Measurements from ENCODE around the gene ENC1.

The ENC1 gene

GRCh38 chr5:74673011-74673790, 32.7 kb upstream of the ENC1 start:
- no peak overlapping the region for H3K27ac ChIP-seq (ENCODE audit: insufficient read depth, low read depth, low read length, poor library complexity, severe bottlenecking)
- no peaks in the 10 kb centered on the region for H3K36me3 ChIP-seq (ENCODE audit: control insufficient read depth, insufficient read depth, low read length)
- no peak overlapping the region for H3K4me3 ChIP-seq (ENCODE audit: insufficient read depth, low read depth, low read length)
- no peaks in the 10 kb centered on the region for H3K4me1 ChIP-seq (ENCODE audit: control insufficient read depth, insufficient read depth, low read length)
- 90 to 91% methylated on average over 6 of the region's 6 CpGs for WGBS, 2 experiments
- no peaks in the 10 kb centered on the region for H3K27me3 ChIP-seq (ENCODE audit: control insufficient read depth, insufficient read depth, low read length, poor library complexity, severe bottlenecking)
- no peaks in the 10 kb centered on the region for H3K9me3 ChIP-seq (ENCODE audit: control insufficient read depth, low read length)

DNA sequence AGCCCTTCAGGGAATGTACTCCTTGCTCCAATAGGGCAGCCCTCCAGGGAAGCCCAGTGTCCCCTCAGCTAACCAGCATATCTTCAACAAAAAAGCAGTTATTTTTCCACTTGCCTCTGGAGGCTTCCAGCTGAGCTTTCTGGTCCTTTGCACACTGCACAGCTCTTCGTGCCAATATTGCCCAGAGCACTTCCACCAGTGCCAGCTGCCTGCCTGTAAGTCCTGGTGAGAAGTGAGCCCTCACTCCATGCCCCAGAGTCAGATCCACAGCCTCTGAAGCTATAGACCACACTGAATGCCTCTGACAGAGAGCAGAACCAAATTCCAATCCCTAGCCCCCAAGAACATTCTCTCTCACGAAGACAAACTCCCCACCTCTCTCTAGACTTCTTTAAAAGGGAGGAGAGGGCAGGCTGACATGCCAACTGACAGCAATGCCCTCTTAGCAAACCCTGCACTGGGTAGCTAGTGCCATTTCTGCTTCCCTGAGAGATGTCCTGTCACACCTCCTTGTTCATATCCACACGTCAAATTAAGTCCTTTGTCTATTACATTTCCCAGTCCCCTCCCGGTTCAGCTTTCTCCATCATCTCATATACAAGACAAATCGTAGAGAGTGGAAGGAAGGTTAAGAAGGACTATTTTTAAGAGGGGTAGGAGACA, 31.8 kb upstream of the ENC1 start:
- Histone ChIP-seq H3K36me3 (ENCODE audit: control insufficient read depth, insufficient read depth, low read length) (no peaks in the 10 kb centered on the region), H3K4me3 (ENCODE audit: insufficient read depth, low read depth, low read length) (no peak overlapping the region), H3K9me3 (ENCODE audit: control insufficient read depth, low read length) (no peaks in the 10 kb centered on the region), H3K27me3 (ENCODE audit: control insufficient read depth, insufficient read depth, low read length, poor library complexity, severe bottlenecking) (no peaks in the 10 kb centered on the region), H3K4me1 (ENCODE audit: control insufficient read depth, insufficient read depth, low read length) (no peaks in the 10 kb centered on the region), H3K27ac (ENCODE audit: insufficient read depth, low read depth, low read length, poor library complexity, severe bottlenecking) (no peak overlapping the region)
- WGBS, 2 experiments, result 93% methylated on average over 3 to 4 of the region's 5 CpGs

DNA sequence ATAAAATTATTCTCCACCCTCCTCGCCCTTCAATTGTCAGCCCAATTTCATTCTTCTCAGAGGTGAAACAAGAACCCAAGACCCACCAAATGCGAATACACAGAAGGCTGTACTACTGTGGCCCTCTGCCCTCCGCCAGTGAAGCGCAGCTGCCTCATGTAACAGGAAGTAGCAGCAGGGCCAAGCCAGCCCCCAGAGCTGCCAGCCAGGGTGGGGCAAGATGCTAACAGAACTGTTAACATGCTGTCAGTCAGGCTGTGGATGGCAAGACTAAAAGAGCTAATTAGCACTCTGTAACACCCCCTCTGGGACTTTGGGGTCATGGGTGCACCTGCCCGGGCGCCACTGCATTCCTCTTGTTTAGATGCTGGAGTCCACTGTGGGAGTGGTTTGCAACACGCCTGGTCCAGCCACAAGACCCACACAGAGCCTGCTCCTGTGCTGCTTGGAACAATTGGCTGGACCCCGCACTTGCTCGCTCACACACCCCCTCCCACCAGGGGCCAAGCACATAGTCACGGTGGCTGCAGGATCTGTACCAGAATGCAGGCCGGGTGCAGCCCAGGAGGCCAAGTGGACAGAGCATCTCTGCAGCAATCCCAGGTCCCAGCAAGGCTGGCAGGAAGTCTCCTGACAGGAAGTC, 30.0 kb upstream of the ENC1 start:
- Histone ChIP-seq H3K4me1 (ENCODE audit: control insufficient read depth, insufficient read depth, low read length) (no peaks in the 10 kb centered on the region), H3K27me3 (ENCODE audit: control insufficient read depth, insufficient read depth, low read length, poor library complexity, severe bottlenecking) (no peaks in the 10 kb centered on the region), H3K9me3 (ENCODE audit: control insufficient read depth, low read length) (no peaks in the 10 kb centered on the region), H3K36me3 (ENCODE audit: control insufficient read depth, insufficient read depth, low read length) (no peaks in the 10 kb centered on the region), H3K27ac (ENCODE audit: insufficient read depth, low read depth, low read length, poor library complexity, severe bottlenecking) (no peak overlapping the region), H3K4me3 (ENCODE audit: insufficient read depth, low read depth, low read length) (no peak overlapping the region)
- WGBS, 2 experiments, result 94% methylated on average over 11 of the region's 11 CpGs

DNA sequence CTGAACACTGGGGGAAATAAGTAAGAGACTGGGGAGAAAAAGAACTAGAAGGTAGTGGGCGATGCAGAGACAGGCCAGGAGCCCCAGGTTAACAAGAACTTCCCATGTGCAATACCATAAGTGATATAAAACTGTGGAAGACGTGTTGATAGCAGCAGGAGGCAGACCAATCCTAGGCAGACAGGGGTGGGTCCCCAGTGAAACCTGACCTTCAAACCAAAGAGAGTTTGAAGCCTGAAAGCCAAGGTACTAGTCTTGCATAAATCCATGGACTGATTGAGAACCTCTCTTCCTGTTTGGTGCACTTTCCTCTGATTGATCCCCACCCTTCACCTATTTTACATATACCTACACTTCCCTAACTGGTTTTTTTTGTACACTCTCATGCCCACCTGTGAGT, 29.3 kb upstream of the ENC1 start:
- Histone ChIP-seq H3K27me3 (ENCODE audit: control insufficient read depth, insufficient read depth, low read length, poor library complexity, severe bottlenecking) (no peaks in the 10 kb centered on the region), H3K27ac (ENCODE audit: insufficient read depth, low read depth, low read length, poor library complexity, severe bottlenecking) (no peak overlapping the region), H3K4me3 (ENCODE audit: insufficient read depth, low read depth, low read length) (no peak overlapping the region), H3K4me1 (ENCODE audit: control insufficient read depth, insufficient read depth, low read length) (no peaks in the 10 kb centered on the region), H3K36me3 (ENCODE audit: control insufficient read depth, insufficient read depth, low read length) (no peaks in the 10 kb centered on the region), H3K9me3 (ENCODE audit: control insufficient read depth, low read length) (no peaks in the 10 kb centered on the region)
- whole genome bisulfite sequencing, 2 experiments, result 87 to 88% methylated on average over 2 of the region's 2 CpGs

- Histone ChIP-seq H3K27me3 (ENCODE audit: control insufficient read depth, insufficient read depth, low read length, poor library complexity, severe bottlenecking) (no peaks in the 10 kb centered on the region), H3K4me1 (ENCODE audit: control insufficient read depth, insufficient read depth, low read length) (no peaks in the 10 kb centered on the region), H3K27ac (ENCODE audit: insufficient read depth, low read depth, low read length, poor library complexity, severe bottlenecking) (no peak overlapping the region), H3K4me3 (ENCODE audit: insufficient read depth, low read depth, low read length) (no peak overlapping the region), H3K9me3 (ENCODE audit: control insufficient read depth, low read length) (no peaks in the 10 kb centered on the region), H3K36me3 (ENCODE audit: control insufficient read depth, insufficient read depth, low read length) (no peaks in the 10 kb centered on the region)
- 91 to 93% methylated on average over 4 of the region's 4 CpGs for WGBS, 2 experiments
These were observed 26.9 kb upstream of the ENC1 start for GRCh38 chr5:74667396-74667795.

- H3K27ac ChIP-seq (ENCODE audit: insufficient read depth, low read depth, low read length, poor library complexity, severe bottlenecking), result no peak overlapping the region
- WGBS, 2 experiments, result 78 to 92% methylated on average over 1 of the region's 1 CpG
These were observed 25.3 kb upstream of the ENC1 start for GRCh38 chr5:74665816-74666215.

GRCh38 chr5:74665273-74665672, 24.7 kb upstream of the ENC1 start:
- no peak overlapping the region for H3K27ac ChIP-seq (ENCODE audit: insufficient read depth, low read depth, low read length, poor library complexity, severe bottlenecking)
- H3K4me1 ChIP-seq (ENCODE audit: control insufficient read depth, insufficient read depth, low read length), result no peaks in the 10 kb centered on the region
- no peak overlapping the region for H3K4me3 ChIP-seq (ENCODE audit: insufficient read depth, low read depth, low read length)
- WGBS, 2 experiments, result 75% methylated on average over 1 of the region's 2 CpGs; no CpG with 5 or more reads in 1 of the 2 experiments
- no peaks in the 10 kb centered on the region for H3K36me3 ChIP-seq (ENCODE audit: control insufficient read depth, insufficient read depth, low read length)
- no peaks in the 10 kb centered on the region for H3K27me3 ChIP-seq (ENCODE audit: control insufficient read depth, insufficient read depth, low read length, poor library complexity, severe bottlenecking)
- H3K9me3 ChIP-seq (ENCODE audit: control insufficient read depth, low read length), result no peaks in the 10 kb centered on the region

More at GRCh38 chr5:74665816-74666215, 25.3 kb upstream of the ENC1 start:
- no peaks in the 10 kb centered on the region for H3K9me3 ChIP-seq (ENCODE audit: control insufficient read depth, low read length)
- H3K4me3 ChIP-seq (ENCODE audit: insufficient read depth, low read depth, low read length), result no peak overlapping the region
- no peaks in the 10 kb centered on the region for H3K36me3 ChIP-seq (ENCODE audit: control insufficient read depth, insufficient read depth, low read length)
- H3K4me1 ChIP-seq (ENCODE audit: control insufficient read depth, insufficient read depth, low read length), result no peaks in the 10 kb centered on the region
- H3K27me3 ChIP-seq (ENCODE audit: control insufficient read depth, insufficient read depth, low read length, poor library complexity, severe bottlenecking), result no peaks in the 10 kb centered on the region

DNA sequence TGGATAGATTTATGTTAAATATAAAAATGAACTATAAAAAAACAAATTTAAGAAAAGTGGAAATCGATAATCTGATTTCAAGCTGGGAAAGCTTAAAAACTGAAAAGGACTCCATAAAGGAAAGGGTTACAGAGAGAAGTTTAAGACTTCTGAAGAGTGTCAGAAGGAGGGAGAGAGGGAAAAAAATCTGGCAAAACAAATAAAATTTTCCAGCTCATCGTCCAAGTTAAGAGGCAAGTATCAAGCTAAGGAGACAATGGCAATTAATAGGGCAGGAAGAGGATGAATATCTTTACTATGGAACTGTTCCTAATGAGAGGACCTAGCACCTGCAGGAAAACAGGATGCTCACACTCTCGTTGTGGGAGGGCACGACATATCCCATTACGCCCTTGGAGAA, 24.0 kb upstream of the ENC1 start:
- Histone ChIP-seq H3K4me3 (ENCODE audit: insufficient read depth, low read depth, low read length) (no peak overlapping the region), H3K27me3 (ENCODE audit: control insufficient read depth, insufficient read depth, low read length, poor library complexity, severe bottlenecking) (no peaks in the 10 kb centered on the region), H3K9me3 (ENCODE audit: control insufficient read depth, low read length) (no peaks in the 10 kb centered on the region), H3K36me3 (ENCODE audit: control insufficient read depth, insufficient read depth, low read length) (no peaks in the 10 kb centered on the region), H3K27ac (ENCODE audit: insufficient read depth, low read depth, low read length, poor library complexity, severe bottlenecking) (no peak overlapping the region), H3K4me1 (ENCODE audit: control insufficient read depth, insufficient read depth, low read length) (no peaks in the 10 kb centered on the region)
- WGBS, 2 experiments, result 90 to 92% methylated on average over 5 of the region's 5 CpGs

DNA sequence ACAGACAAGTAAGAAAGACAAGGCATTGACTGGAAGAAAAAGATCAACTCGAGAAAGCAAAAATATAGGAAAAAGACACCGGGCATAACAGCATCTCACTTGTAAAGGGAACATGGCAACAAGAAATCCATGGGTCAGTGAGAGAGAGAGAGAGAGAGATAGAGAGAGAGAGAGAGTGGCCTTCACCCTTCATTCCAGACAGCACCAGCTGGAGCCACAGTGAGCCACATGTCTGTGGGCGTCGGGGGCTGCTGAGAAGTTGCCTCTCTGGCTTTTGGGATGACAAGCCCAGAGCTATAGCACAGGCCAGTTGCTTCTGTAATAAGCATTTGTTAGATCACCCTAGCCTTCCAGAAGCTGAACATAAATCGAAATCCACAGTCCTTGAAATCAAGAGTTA, 20.3 kb upstream of the ENC1 start:
- Histone ChIP-seq H3K27me3 (ENCODE audit: control insufficient read depth, insufficient read depth, low read length, poor library complexity, severe bottlenecking) (no peaks in the 10 kb centered on the region), H3K4me1 (ENCODE audit: control insufficient read depth, insufficient read depth, low read length) (no peaks in the 10 kb centered on the region), H3K4me3 (ENCODE audit: insufficient read depth, low read depth, low read length) (no peak overlapping the region), H3K9me3 (ENCODE audit: control insufficient read depth, low read length) (no peaks in the 10 kb centered on the region), H3K27ac (ENCODE audit: insufficient read depth, low read depth, low read length, poor library complexity, severe bottlenecking) (no peak overlapping the region), H3K36me3 (ENCODE audit: control insufficient read depth, insufficient read depth, low read length) (no peaks in the 10 kb centered on the region)
- 92% methylated on average over 5 of the region's 5 CpGs for WGBS, 2 experiments

DNA sequence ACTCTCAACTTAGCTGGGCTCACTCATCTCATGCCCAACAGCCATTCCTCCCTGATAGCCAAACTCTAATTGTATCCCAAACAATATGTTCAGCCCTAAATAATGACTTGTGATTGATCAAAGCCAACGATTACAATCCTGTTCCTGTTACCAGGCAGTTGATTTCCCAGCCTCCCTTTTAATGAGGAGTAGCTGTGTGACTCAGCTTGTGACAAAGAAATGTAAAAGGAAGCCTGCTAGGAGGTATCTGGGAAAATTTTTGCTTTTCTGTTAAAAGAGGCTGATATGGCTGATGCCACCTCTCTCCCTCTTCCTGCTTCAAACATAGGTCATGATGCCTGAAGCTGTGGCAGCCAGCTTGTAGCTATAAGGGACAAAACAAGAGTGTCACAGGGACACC, 19.6 kb upstream of the ENC1 start:
- no peaks in the 10 kb centered on the region for H3K9me3 ChIP-seq (ENCODE audit: control insufficient read depth, low read length)
- H3K4me1 ChIP-seq (ENCODE audit: control insufficient read depth, insufficient read depth, low read length), result no peaks in the 10 kb centered on the region
- H3K27ac ChIP-seq (ENCODE audit: insufficient read depth, low read depth, low read length, poor library complexity, severe bottlenecking), result no peak overlapping the region
- WGBS, 2 experiments, result 73 to 91% methylated on average over 1 of the region's 1 CpG
- H3K36me3 ChIP-seq (ENCODE audit: control insufficient read depth, insufficient read depth, low read length), result no peaks in the 10 kb centered on the region
- no peaks in the 10 kb centered on the region for H3K27me3 ChIP-seq (ENCODE audit: control insufficient read depth, insufficient read depth, low read length, poor library complexity, severe bottlenecking)
- no peak overlapping the region for H3K4me3 ChIP-seq (ENCODE audit: insufficient read depth, low read depth, low read length)

Measured in ectodermal cell (in vitro differentiated cells).